C4-2B (cell line): Measurements from ENCODE around the gene MTM1.

Source experiments
- CTCF ChIP-seq: fragments of 450-650 bp; conservative IDR thresholded peaks from 2 replicates; pipeline ENCODE4 v1.5.1; 2017; ENCODE audit warnings: mild to moderate bottlenecking
- ZFX ChIP-seq: fragments of 450-650 bp; IDR thresholded peaks from 2 replicates; pipeline ENCODE4 v1.6.1; 2017

- TF ChIP-seq CTCF (no peak), ZFX (no peak)
Observed at GRCh38 chrX:150610446-150610845, 42.0 kb downstream of the MTM1 start.
